VCaP (cell line): Measurements from ENCODE around the gene TMEM62.
A peak's percentile ranks its signal among the peaks of the same experiment; 100 is the strongest.
"Not testable (repeated sequence)": the region's sequence is repeated elsewhere in the genome, so short reads cannot be mapped to it uniquely, and the experiment has no call there.

Source experiments
- H3K27ac ChIP-seq: fragments of 450-650 bp; 2 replicates; pipeline ENCODE4 v1.5.1; 2017
- CTCF ChIP-seq: fragments of 450-650 bp; conservative IDR thresholded peaks from 2 replicates; pipeline ENCODE4 v1.5.1; 2017; ENCODE audit warnings: mild to moderate bottlenecking, moderate library complexity

TMEM62 gene

GRCh38 chr15:43165801-43166325, 32.5 kb downstream of the TMEM62 start:
- no peak overlapping the region for H3K27ac ChIP-seq
- TF ChIP-seq CTCF = no peak

- not testable (repeated sequence) for H3K27ac ChIP-seq
Observed at GRCh38 chr15:43167261-43167660, 33.9 kb downstream of the TMEM62 start.

GRCh38 chr15:43168192-43169107, 35.1 kb downstream of the TMEM62 start:
- TF ChIP-seq CTCF = no peak

GRCh38 chr15:43169888-43170287, 36.5 kb downstream of the TMEM62 start:
- no peak for TF ChIP-seq CTCF
- H3K27ac ChIP-seq = no peak overlapping the region

More at GRCh38 chr15:43168192-43169107, 35.1 kb downstream of the TMEM62 start:
- no peak overlapping the region for H3K27ac ChIP-seq

- not testable (repeated sequence) for H3K27ac ChIP-seq
Observed at GRCh38 chr15:43175656-43176309, 42.4 kb downstream of the TMEM62 start.

GRCh38 chr15:43177147-43177546, 43.8 kb downstream of the TMEM62 start:
- not testable (repeated sequence) for H3K27ac ChIP-seq

GRCh38 chr15:43183270-43183669, 49.9 kb downstream of the TMEM62 start:
- no peak for TF ChIP-seq CTCF
- no peak overlapping the region for H3K27ac ChIP-seq

- H3K27ac ChIP-seq = peak overlapping the region; percentile 81
- TF ChIP-seq CTCF = no peak
Observed at GRCh38 chr15:43184407-43185124, 51.2 kb downstream of the TMEM62 start.
